DOHH2 (cell line): ENCODE measurements around the gene C11orf91.

ENCODE experiments used
- CTCF ChIP-seq: fragments of 200-600 bp; sonication (generic); IDR thresholded peaks from one replicate; pipeline ENCODE4 v1.5.1; 2014; ENCODE audit warnings: antibody characterized with exemption, mild to moderate bottlenecking, low read depth, low read length; ENCODE audit not compliant: poor library complexity, severe bottlenecking
- EZH2phosphoT487 ChIP-seq: fragments of 200-600 bp; sonication (generic); IDR thresholded peaks from 2 replicates; pipeline ENCODE4 v1.6.1; 2017; ENCODE audit warnings: borderline replicate concordance, mild to moderate bottlenecking, antibody characterized with exemption, low read length, moderate library complexity, mixed read lengths

GRCh38 chr11:33734441-33735270, 34.0 kb upstream of the C11orf91 start:
- TF ChIP-seq CTCF: no peak
- no peak for TF ChIP-seq EZH2phosphoT487
